ENCODE measurements around the gene ALDH8A1.

The ALDH8A1 gene

GRCh38 chr6:134938896-134939295, 11.0 kb downstream of the ALDH8A1 start:
- Histone ChIP-seq H3F3A (ENCODE audit: insufficient read depth, low read length) (no peaks in the 10 kb centered on the region), H3K27me3 (ENCODE audit: insufficient read depth, low read length) (0 out of 2 replicates have a peak, but pooled peaks cover 4% of the 10 kb centered on the region), H3K9ac (ENCODE audit: low read length) (no peak overlapping the region), H3K27ac (ENCODE audit: low read depth, low read length, poor library complexity, severe bottlenecking) (no peak overlapping the region), H3K36me3 (ENCODE audit: insufficient read depth, low read length) (no peaks in the 10 kb centered on the region), H4K20me1 (ENCODE audit: insufficient read depth, low read length) (no peaks in the 10 kb centered on the region), H3K4me1 (ENCODE audit: insufficient read depth, low read length, severe bottlenecking) (no peaks in the 10 kb centered on the region), H3K4me3 (ENCODE audit: low read depth, low read length, poor library complexity, severe bottlenecking) (no peak overlapping the region), H3K79me2 (ENCODE audit: insufficient read depth, low read length) (no peaks in the 10 kb centered on the region), H2AFZ (ENCODE audit: low read length) (no peak overlapping the region), H3K9me3 (ENCODE audit: low read length) (no peaks in the 10 kb centered on the region), H3K9me2 (ENCODE audit: low read depth, low read length) (no peaks in the 10 kb centered on the region), H3K4me2 (ENCODE audit: low read length) (no peak overlapping the region)
- TF ChIP-seq EZH2 (IDR thresholded peaks at IDR 0.05; ENCODE audit: borderline replicate concordance, low read length), result no peak
- no peak for TF ChIP-seq CTCF (IDR thresholded peaks at IDR 0.05; ENCODE audit: low read length)

GRCh38 chr6:134937426-134937825, 12.5 kb downstream of the ALDH8A1 start:
- H4K20me1 ChIP-seq (ENCODE audit: insufficient read depth, low read length), result no peaks in the 10 kb centered on the region
- TF ChIP-seq CTCF (IDR thresholded peaks at IDR 0.05; ENCODE audit: low read length) (no peak), EZH2 (IDR thresholded peaks at IDR 0.05; ENCODE audit: borderline replicate concordance, low read length) (no peak)
- no peak overlapping the region for H2AFZ ChIP-seq (ENCODE audit: low read length)
- no peaks in the 10 kb centered on the region for H3K4me1 ChIP-seq (ENCODE audit: insufficient read depth, low read length, severe bottlenecking)
- no peaks in the 10 kb centered on the region for H3F3A ChIP-seq (ENCODE audit: insufficient read depth, low read length)
- no peak overlapping the region for H3K4me3 ChIP-seq (ENCODE audit: low read depth, low read length, poor library complexity, severe bottlenecking)
- no peaks in the 10 kb centered on the region for H3K9me2 ChIP-seq (ENCODE audit: low read depth, low read length)
- H3K27ac ChIP-seq (ENCODE audit: low read depth, low read length, poor library complexity, severe bottlenecking), result no peak overlapping the region
- H3K9ac ChIP-seq (ENCODE audit: low read length), result no peak overlapping the region
- H3K9me3 ChIP-seq (ENCODE audit: low read length), result no peaks in the 10 kb centered on the region
- H3K79me2 ChIP-seq (ENCODE audit: insufficient read depth, low read length), result no peaks in the 10 kb centered on the region
- no peak overlapping the region for H3K4me2 ChIP-seq (ENCODE audit: low read length)
- 0 out of 2 replicates have a peak, but pooled peaks cover 4% of the 10 kb centered on the region for H3K27me3 ChIP-seq (ENCODE audit: insufficient read depth, low read length)
- no peaks in the 10 kb centered on the region for H3K36me3 ChIP-seq (ENCODE audit: insufficient read depth, low read length)

- Histone ChIP-seq H3K79me2 (ENCODE audit: insufficient read depth, low read length) (no peaks in the 10 kb centered on the region), H3K27me3 (ENCODE audit: insufficient read depth, low read length) (0 out of 2 replicates have a peak, but pooled peaks cover 4% of the 10 kb centered on the region), H3K4me1 (ENCODE audit: insufficient read depth, low read length, severe bottlenecking) (no peaks in the 10 kb centered on the region), H3K4me3 (ENCODE audit: low read depth, low read length, poor library complexity, severe bottlenecking) (no peak overlapping the region), H2AFZ (ENCODE audit: low read length) (no peak overlapping the region), H3K36me3 (ENCODE audit: insufficient read depth, low read length) (no peaks in the 10 kb centered on the region), H3K9me3 (ENCODE audit: low read length) (no peaks in the 10 kb centered on the region), H3K4me2 (ENCODE audit: low read length) (no peak overlapping the region), H3K9me2 (ENCODE audit: low read depth, low read length) (no peaks in the 10 kb centered on the region), H4K20me1 (ENCODE audit: insufficient read depth, low read length) (no peaks in the 10 kb centered on the region), H3K27ac (ENCODE audit: low read depth, low read length, poor library complexity, severe bottlenecking) (no peak overlapping the region), H3F3A (ENCODE audit: insufficient read depth, low read length) (no peaks in the 10 kb centered on the region), H3K9ac (ENCODE audit: low read length) (no peak overlapping the region)
- TF ChIP-seq CTCF (IDR thresholded peaks at IDR 0.05; ENCODE audit: low read length) (no peak), EZH2 (IDR thresholded peaks at IDR 0.05; ENCODE audit: borderline replicate concordance, low read length) (no peak)
Observed at GRCh38 chr6:134936931-134937330, 13.0 kb downstream of the ALDH8A1 start.
